SU-DHL-6 (cell line): ENCODE results near the gene KCNAB3.

Source experiments
- EZH2phosphoT487 ChIP-seq: fragments of 200-600 bp; sonication (generic), shearing (Covaris generic); conservative IDR thresholded peaks from 2 replicates; pipeline ENCODE4 v1.6.1; 2018; ENCODE audit warnings: mild to moderate bottlenecking, antibody characterized with exemption, low read length, moderate library complexity, mixed read lengths
- TF ChIP-seq, protein P1 (sequence below): fragments of 200-600 bp; sonication (generic); IDR thresholded peaks from one replicate; pipeline ENCODE4 v1.5.1; 2017; ENCODE audit warnings: antibody characterized with exemption, mild to moderate bottlenecking, low read length, moderate library complexity; ENCODE audit not compliant: insufficient read depth, poor library complexity, severe bottlenecking

- TF ChIP-seq, protein P1, sequence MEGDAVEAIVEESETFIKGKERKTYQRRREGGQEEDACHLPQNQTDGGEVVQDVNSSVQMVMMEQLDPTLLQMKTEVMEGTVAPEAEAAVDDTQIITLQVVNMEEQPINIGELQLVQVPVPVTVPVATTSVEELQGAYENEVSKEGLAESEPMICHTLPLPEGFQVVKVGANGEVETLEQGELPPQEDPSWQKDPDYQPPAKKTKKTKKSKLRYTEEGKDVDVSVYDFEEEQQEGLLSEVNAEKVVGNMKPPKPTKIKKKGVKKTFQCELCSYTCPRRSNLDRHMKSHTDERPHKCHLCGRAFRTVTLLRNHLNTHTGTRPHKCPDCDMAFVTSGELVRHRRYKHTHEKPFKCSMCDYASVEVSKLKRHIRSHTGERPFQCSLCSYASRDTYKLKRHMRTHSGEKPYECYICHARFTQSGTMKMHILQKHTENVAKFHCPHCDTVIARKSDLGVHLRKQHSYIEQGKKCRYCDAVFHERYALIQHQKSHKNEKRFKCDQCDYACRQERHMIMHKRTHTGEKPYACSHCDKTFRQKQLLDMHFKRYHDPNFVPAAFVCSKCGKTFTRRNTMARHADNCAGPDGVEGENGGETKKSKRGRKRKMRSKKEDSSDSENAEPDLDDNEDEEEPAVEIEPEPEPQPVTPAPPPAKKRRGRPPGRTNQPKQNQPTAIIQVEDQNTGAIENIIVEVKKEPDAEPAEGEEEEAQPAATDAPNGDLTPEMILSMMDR: no peak
- TF ChIP-seq EZH2phosphoT487: no peak
Measured at GRCh38 chr17:7974638-7975131, 45.0 kb upstream of the KCNAB3 start.
